Keratinocyte (primary cell): ENCODE data around the gene RELT.

Experiments
- EZH2 ChIP-seq: IDR thresholded peaks from one replicate; pipeline ENCODE4 v1.6.1; 2012; ENCODE audit warnings: inconsistent platforms, mild to moderate bottlenecking, low read length, moderate library complexity
- TF ChIP-seq, protein P1 (sequence below), 3 experiments: IDR thresholded peaks in 1 of 3; conservative IDR thresholded peaks in 1 of 3; optimal IDR thresholded peaks in 1 of 3; 2 replicates in 2 of 3; 3 replicates in 1 of 3; pipeline versions ENCODE3 to v1.5.1; 2011; ENCODE audit warnings: low read length in 3 of 3, mild to moderate bottlenecking in 3 of 3, moderate library complexity in 2 of 3, control low read depth in 1 of 3, inconsistent platforms in 1 of 3; ENCODE audit not compliant: insufficient read depth in 2 of 3; ENCODE audit errors: extremely low read depth in 1 of 3

DNA sequence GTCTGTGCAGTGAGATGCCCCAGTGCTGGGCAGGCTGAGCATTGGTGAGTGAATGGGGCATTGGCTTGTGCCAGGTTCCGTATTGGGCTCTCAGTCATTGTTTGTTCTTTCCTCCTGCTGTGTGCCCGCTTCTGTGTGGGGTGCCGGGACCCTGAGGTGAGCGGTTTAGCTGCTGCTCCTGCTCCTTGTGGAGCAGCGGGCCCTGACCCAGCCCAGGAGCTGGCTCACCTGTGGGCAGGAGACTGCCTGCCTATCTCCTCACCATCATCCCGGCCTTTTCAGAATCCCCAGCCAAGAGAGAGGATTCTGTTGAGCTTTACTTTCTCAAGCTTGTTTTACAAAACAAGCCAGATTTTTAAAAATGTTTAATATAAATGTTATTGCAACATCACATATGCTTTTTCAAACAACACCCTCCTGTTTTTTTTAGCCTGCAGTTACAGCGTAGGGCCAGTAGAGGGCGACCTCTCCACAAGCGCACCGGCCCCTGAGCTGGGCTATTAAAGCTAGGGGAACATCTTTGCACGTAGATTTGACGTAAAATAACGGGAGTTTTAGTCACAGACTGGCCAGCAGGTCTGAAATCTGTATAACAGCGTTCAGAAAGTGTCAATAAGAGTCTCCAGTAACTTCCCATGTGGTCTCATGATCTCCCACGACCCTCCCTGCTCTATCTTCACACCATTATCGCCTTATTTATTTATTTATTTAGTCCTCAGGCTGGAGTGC is 25.1 kb upstream of the RELT start:
- TF ChIP-seq, protein P1, sequence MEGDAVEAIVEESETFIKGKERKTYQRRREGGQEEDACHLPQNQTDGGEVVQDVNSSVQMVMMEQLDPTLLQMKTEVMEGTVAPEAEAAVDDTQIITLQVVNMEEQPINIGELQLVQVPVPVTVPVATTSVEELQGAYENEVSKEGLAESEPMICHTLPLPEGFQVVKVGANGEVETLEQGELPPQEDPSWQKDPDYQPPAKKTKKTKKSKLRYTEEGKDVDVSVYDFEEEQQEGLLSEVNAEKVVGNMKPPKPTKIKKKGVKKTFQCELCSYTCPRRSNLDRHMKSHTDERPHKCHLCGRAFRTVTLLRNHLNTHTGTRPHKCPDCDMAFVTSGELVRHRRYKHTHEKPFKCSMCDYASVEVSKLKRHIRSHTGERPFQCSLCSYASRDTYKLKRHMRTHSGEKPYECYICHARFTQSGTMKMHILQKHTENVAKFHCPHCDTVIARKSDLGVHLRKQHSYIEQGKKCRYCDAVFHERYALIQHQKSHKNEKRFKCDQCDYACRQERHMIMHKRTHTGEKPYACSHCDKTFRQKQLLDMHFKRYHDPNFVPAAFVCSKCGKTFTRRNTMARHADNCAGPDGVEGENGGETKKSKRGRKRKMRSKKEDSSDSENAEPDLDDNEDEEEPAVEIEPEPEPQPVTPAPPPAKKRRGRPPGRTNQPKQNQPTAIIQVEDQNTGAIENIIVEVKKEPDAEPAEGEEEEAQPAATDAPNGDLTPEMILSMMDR (optimal IDR thresholded peaks at IDR 0.05 in 1 of 3, IDR thresholded peaks at IDR 0.05 in 1 of 3, conservative IDR thresholded peaks at IDR 0.05 in 1 of 3; ENCODE audit: extremely low read depth in 1 of 3, insufficient read depth in 2 of 3, low read length in 3 of 3): peak; percentile 85 to 96 (median 95)
- no peak for TF ChIP-seq EZH2
